ENCODE data around the gene MAPK1.

DNA sequence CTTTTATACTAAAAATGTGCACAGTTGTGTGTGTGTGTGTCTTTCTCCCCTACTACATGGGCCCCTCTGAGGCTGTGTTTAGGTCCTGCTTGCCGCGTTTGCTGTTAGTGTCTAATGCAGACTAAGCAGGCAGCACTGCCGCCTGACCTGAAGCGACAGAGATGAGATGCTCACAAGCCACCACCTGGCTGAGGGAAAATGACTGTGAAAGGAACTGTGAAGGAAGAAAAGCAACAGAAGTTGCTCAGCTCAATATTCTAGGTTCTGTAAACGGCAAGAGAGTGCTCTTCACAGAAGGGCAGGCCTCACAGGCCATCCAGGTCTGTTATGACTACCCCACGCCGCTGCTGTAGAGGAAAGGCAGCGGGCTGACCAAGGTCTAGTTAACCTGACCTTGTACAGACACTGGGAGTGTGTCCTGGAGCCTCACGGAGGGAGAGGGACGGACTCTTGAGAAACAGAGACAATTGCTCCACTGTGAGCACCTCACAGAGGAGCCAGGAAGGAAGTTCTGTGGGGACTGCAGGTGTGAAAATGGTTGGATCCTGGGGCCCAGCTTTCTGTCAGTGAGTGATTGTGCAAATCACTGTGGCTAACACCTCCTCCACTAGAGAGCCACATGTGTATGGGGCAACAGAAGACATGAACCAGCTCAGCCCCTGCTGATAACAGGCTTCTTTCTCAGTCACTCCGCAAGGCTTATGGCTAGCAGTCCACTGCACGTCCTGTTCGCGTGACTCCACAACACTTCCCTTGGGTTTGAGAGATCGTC is 100.6 kb downstream of the MAPK1 start:
- TF ChIP-seq YY1 (IDR thresholded peaks at IDR 0.05; ENCODE audit: insufficient read depth, insufficient read length): no peak
- no peak for TF ChIP-seq ZNF274 (IDR thresholded peaks at IDR 0.05; ENCODE audit: low read depth, low read length)
